IMR-90 (cell line): Measurements from ENCODE around the gene CSK. TPM values are rescaled to one million over a fixed set of nuclear protein-coding genes. Genes with fewer than 3 reads are reported as not detected.

ENCODE experiments used
- ATAC-seq: fragments of 200-7000 bp; cut with Tn5 transposase; 2 replicates; pipeline ENCODE4 v1.9.1; 2020; ENCODE audit warnings: low read depth, mild to moderate bottlenecking, moderate library complexity
- BruUV-seq: library from RNA; stranded (reverse); fragments of 400-500 nt; replicated peaks from 2 replicates; lab custom pipeline; 2021; lab: Mats Ljungman, UMichigan
- CTCF ChIA-PET: fragments of 300-600 bp; formaldehyde crosslinking; extraction: SDS; loops from one replicate; lab custom pipeline; 2021; ENCODE audit warnings: antibody characterized with exemption; lab: Yijun Ruan, JAX
- POLR2A ChIA-PET: fragments of 300-600 bp; sonication (Branson Sonifier 250); formaldehyde crosslinking; loops from one replicate; lab custom pipeline; 2022; ENCODE audit warnings: antibody characterized with exemption; ENCODE audit not compliant: unreplicated experiment; lab: Charles Lee
- DNase-seq: peaks from one replicate; pipeline ENCODE4 v3.0.0; 2013
- H2AFZ ChIP-seq: replicated peaks from 2 replicates; pipeline ENCODE3; 2013; ENCODE audit warnings: low read length, mild to moderate bottlenecking; ENCODE audit not compliant: poor library complexity
- H2AK5ac ChIP-seq: 2 replicates; pipeline ENCODE4 v1.6.1; 2013; ENCODE audit warnings: low read depth, low read length, inconsistent platforms
- H2AK9ac ChIP-seq: replicated peaks from 2 replicates; pipeline ENCODE3; 2013; ENCODE audit warnings: mild to moderate bottlenecking, low read depth, low read length, moderate library complexity; ENCODE audit not compliant: poor library complexity
- H2BK120ac ChIP-seq: 2 replicates; pipeline ENCODE4 v1.6.1; 2013; ENCODE audit warnings: low read depth, low read length, inconsistent platforms
- H2BK15ac ChIP-seq: 3 replicates; pipeline ENCODE4 v1.6.1; 2013; ENCODE audit warnings: low read depth, low read length, inconsistent platforms
- H2BK20ac ChIP-seq: 2 replicates; pipeline ENCODE4 v1.6.1; 2013; ENCODE audit warnings: low read depth, mild to moderate bottlenecking, inconsistent platforms, low read length, moderate library complexity
- H2BK5ac ChIP-seq: 2 replicates; pipeline ENCODE4 v1.6.1; 2013; ENCODE audit warnings: mild to moderate bottlenecking, low read depth, low read length, inconsistent platforms; ENCODE audit not compliant: poor library complexity, severe bottlenecking
- H3K14ac ChIP-seq: replicated peaks from 2 replicates; pipeline ENCODE4 v1.6.1; 2013; ENCODE audit warnings: low read depth, low read length, inconsistent platforms
- H3K18ac ChIP-seq: 2 replicates; pipeline ENCODE4 v1.6.1; 2013; ENCODE audit warnings: low read depth, low read length, control low read depth
- H3K23ac ChIP-seq: 2 replicates; pipeline ENCODE4 v1.6.1; 2013; ENCODE audit warnings: low read depth, low read length, inconsistent platforms
- H3K27ac ChIP-seq: 2 replicates; pipeline ENCODE4 v1.5.1; 2013; ENCODE audit warnings: mild to moderate bottlenecking, control low read depth, low read length; ENCODE audit not compliant: insufficient read depth
- H3K27me3 ChIP-seq: 2 replicates; pipeline ENCODE4 v1.6.1; 2013; ENCODE audit warnings: low read length; ENCODE audit not compliant: control insufficient read depth, insufficient read depth
- H3K36me3 ChIP-seq: 2 replicates; pipeline ENCODE4 v1.6.1; 2013; ENCODE audit warnings: low read length, mixed read lengths; ENCODE audit not compliant: control insufficient read depth, insufficient read depth
- H3K4ac ChIP-seq: 2 replicates; pipeline ENCODE4 v1.6.1; 2013; ENCODE audit warnings: low read depth, low read length, inconsistent platforms
- H3K4me1 ChIP-seq: 2 replicates; pipeline ENCODE4 v1.6.1; 2013; ENCODE audit warnings: low read length, mixed read lengths; ENCODE audit not compliant: control insufficient read depth, insufficient read depth
- H3K4me2 ChIP-seq: 2 replicates; pipeline ENCODE4 v1.6.1; 2013; ENCODE audit warnings: low read depth, mild to moderate bottlenecking, control low read depth, low read length, moderate library complexity
- H3K4me3 ChIP-seq: 2 replicates; pipeline ENCODE4 v1.5.1; 2013; ENCODE audit warnings: low read depth, mild to moderate bottlenecking, control low read depth, low read length, moderate library complexity; ENCODE audit not compliant: insufficient read depth
- H3K56ac ChIP-seq: 2 replicates; pipeline ENCODE4 v1.6.1; 2013; ENCODE audit warnings: low read length, inconsistent platforms; ENCODE audit not compliant: insufficient read depth; ENCODE audit errors: extremely low read depth
- H3K79me1 ChIP-seq, 2 experiments: 2 replicates each; pipeline ENCODE4 v1.6.1; 2013; ENCODE audit warnings: low read length in 2 of 2, inconsistent platforms in 1 of 2, low read depth in 1 of 2
- H3K9ac ChIP-seq: 2 replicates; pipeline ENCODE4 v1.6.1; 2013; ENCODE audit warnings: low read depth, low read length, control low read depth
- H3K9me1 ChIP-seq: 2 replicates; pipeline ENCODE4 v1.6.1; 2013; ENCODE audit warnings: low read length, inconsistent platforms; ENCODE audit not compliant: insufficient read depth
- H3K9me3 ChIP-seq: 2 replicates; pipeline ENCODE4 v1.6.1; 2013; ENCODE audit warnings: low read length; ENCODE audit not compliant: control insufficient read depth, insufficient read depth
- H4K20me1 ChIP-seq: 2 replicates; pipeline ENCODE4 v1.6.1; 2013; ENCODE audit warnings: low read length, inconsistent platforms; ENCODE audit not compliant: insufficient read depth
- H4K5ac ChIP-seq: 2 replicates; pipeline ENCODE4 v1.6.1; 2013; ENCODE audit warnings: mild to moderate bottlenecking, low read depth, low read length, control low read depth
- H4K8ac ChIP-seq, 2 experiments: 2 replicates each; pipeline ENCODE4 v1.6.1; 2013; ENCODE audit warnings: low read depth in 2 of 2, low read length in 2 of 2, control low read depth in 1 of 2, inconsistent platforms in 1 of 2
- H4K91ac ChIP-seq: 2 replicates; pipeline ENCODE4 v1.6.1; 2013; ENCODE audit warnings: low read depth, low read length, inconsistent platforms; ENCODE audit not compliant: insufficient read depth
- CEBPB ChIP-seq: IDR thresholded peaks from 2 replicates; pipeline ENCODE4 v1.6.1; 2012; ENCODE audit warnings: low read depth, low read length, improper control_type of control experiment
- FOS ChIP-seq: fragments of 150-350 bp; IDR thresholded peaks from 2 replicates; pipeline ENCODE4 v1.6.1; 2016; ENCODE audit warnings: low read depth, low read length
- RCOR1 ChIP-seq: IDR thresholded peaks from 2 replicates; pipeline ENCODE4 v1.6.1; 2012; ENCODE audit warnings: mild to moderate bottlenecking, low read length, improper control_type of control experiment; ENCODE audit not compliant: insufficient replicate concordance
- WGBS, 2 experiments: methylation state at CpG; one replicate each; pipeline versions ENCODE4 v1.1.5 to v1.1.7; 2013; ENCODE audit warnings: missing lambda C conversion rate in 2 of 2; ENCODE audit not compliant: insufficient read length in 1 of 2; ENCODE audit errors: extremely low coverage in 2 of 2; 5-methylcytosine and 5-hydroxymethylcytosine counted together
- dilution Hi-C: fragments of 300-500 bp; cut with HindIII; formaldehyde crosslinking; loops from one replicate; pipeline ENCODE4 v1.14.3; 2018; ENCODE audit warnings: low sequenced_read_pairs; ENCODE audit not compliant: unreplicated experiment
- in situ Hi-C: fragments of 300-500 bp; cut with MboI; formaldehyde crosslinking; loops from 3 replicates; pipeline ENCODE4 v1.14.3; 2019; ENCODE audit warnings: low sequenced_read_pairs, inconsistent platforms, mixed read lengths
- intact Hi-C: fragments of 100-400 bp; cut with micrococcal nuclease; formaldehyde crosslinking; loops from 2 replicates; pipeline ENCODE4 v1.10.0; 2022
- polyA plus RNA-seq, 3 experiments: library from polyadenylated mRNA; depleted of rRNA; stranded (reverse); fragments of >200 nt; gene quantifications; 2 replicates each; pipeline ENCODE4 v1.2.3, GENCODE V29; 2012; ENCODE audit warnings: low replicate concordance in 1 of 3
- total RNA-seq: library from RNA; depleted of rRNA; stranded (reverse); fragments of >200 nt; gene quantifications from 2 replicates; pipeline ENCODE4 v1.2.3, GENCODE V29; 2012

CSK gene
- total and polyA plus RNA-seq, 2 of the 4 experiments (the other 2 are of a cell fraction) = 10.8 to 54.0 TPM

DNA sequence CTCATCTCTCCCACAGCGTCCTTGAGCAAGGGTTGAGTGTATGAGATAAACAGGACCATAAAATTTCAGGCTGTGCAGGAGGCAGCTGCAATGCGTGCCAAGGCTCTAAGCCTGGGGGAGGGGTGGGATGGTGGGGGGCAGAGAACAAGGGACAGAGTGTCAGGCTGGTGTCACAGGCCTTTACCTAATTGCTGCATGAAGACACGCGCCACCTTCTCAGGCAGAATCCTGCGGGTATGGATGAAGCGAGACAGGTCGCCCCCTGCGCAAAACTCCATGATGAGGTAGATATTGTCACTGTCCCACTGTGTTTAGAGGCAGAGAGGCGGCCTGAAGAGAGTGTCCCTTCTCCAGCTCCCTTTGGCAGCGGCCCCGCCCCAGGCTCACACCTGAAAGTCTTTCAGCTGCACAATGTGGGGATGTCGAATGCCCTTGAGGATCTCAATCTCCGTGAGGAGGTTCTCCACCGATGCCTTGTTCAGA is 60.1 kb downstream of the CSK start:
- Histone ChIP-seq H2BK5ac (no peak overlapping the region), H3K27ac (no peak overlapping the region), H3K4ac (peak overlapping the region; percentile 19; the same call in 1 of the 2 replicates), H3K27me3 (no peaks in the 10 kb centered on the region), H3K18ac (no peak overlapping the region), H4K20me1 (no peaks in the 10 kb centered on the region), H2AFZ (no peak overlapping the region), H3K9me3 (no peaks in the 10 kb centered on the region), H3K9me1 (0 out of 2 replicates have a peak, but pooled peaks cover 3% of the 10 kb centered on the region), H3K4me2 (peak overlapping the region; percentile 83), H3K4me3 (peak overlapping the region; percentile 91), H3K36me3 (peaks cover 10% of the 10 kb centered on the region), H2BK20ac (no peak overlapping the region), H2AK5ac (no peak overlapping the region; the same call in 1 of the 2 replicates), H3K4me1 (peaks cover 4% of the 10 kb centered on the region; the same call in 1 of the 2 replicates), H3K79me1 (peaks cover 0 to 17% of the 10 kb centered on the region in 2 experiments; a peak in 1 of 4 replicates), H2AK9ac (peak overlapping the region; percentile 78), H3K23ac (peak overlapping the region; percentile 35; the same call in 1 of the 2 replicates), H3K56ac (no peak overlapping the region), H2BK120ac (no peak overlapping the region), H4K8ac (no peak overlapping the region), H4K5ac (no peak overlapping the region), H3K14ac (0 out of 2 replicates have a peak overlapping the region, but pooled peaks have one; percentile 78), H3K9ac (peak overlapping the region; percentile 79; the same call in 1 of the 2 replicates), H2BK15ac (no peak overlapping the region), H4K91ac (no peak overlapping the region)
- BruUV-seq = no TSS peak
- ChIA-PET POLR2A (no interaction called here), CTCF (no interaction called here)
- TF ChIP-seq FOS (no peak), CEBPB (no peak), RCOR1 (no peak)
- no peak for ATAC-seq
- in situ Hi-C loops = no loop called here
- intact Hi-C loops = loop anchor here (5.0 kb wide), 2 partner anchors 50 to 65 kb away; partner anchors contain the start of genes FAM219B and MPI
- DNase-seq = no peak
- dilution Hi-C loops = no loop called here
- 67% methylated on average over 1 of the region's 14 CpGs; no CpG with 5 or more reads in 1 of the 2 experiments for WGBS, 2 experiments
